ENCODE results near the gene BCKDK. TPM values are rescaled to one million over a fixed set of nuclear protein-coding genes. Genes with fewer than 3 reads are reported as not detected.

The BCKDK gene
- total RNA-seq, 1 donor from 2014 or later, result 44.9 TPM

GRCh38 chr16:31128711-31129567 lies 20.8 kb downstream of the BCKDK start:
- DNase-seq (ENCODE audit: low read depth), result no peak
- Mint-ChIP-seq H3K4me1 (ENCODE audit: low read depth, unreplicated experiment) (no peaks in the 10 kb centered on the region), H3K27ac (ENCODE audit: unreplicated experiment) (no peak overlapping the region), H3K4me3 (ENCODE audit: unreplicated experiment) (no peak overlapping the region), H3K9me3 (ENCODE audit: unreplicated experiment) (peaks cover under 1% of the 10 kb centered on the region), H3K36me3 (ENCODE audit: low read depth, unreplicated experiment) (peaks cover 19% of the 10 kb centered on the region), H3K27me3 (ENCODE audit: low read depth, unreplicated experiment) (peaks cover 1% of the 10 kb centered on the region)
- Histone ChIP-seq H2AFZ (ENCODE audit: low read depth, low read length) (no peak overlapping the region), H3K36me3 (ENCODE audit: insufficient read depth, low read length) (no peaks in the 10 kb centered on the region), H3K27ac (ENCODE audit: low read depth, low read length) (no peak overlapping the region), H3K4me1 (ENCODE audit: insufficient read depth, low read length) (peaks cover 4% of the 10 kb centered on the region), H3K9me3 (ENCODE audit: insufficient read depth, low read depth, low read length) (no peaks in the 10 kb centered on the region), H3K4me2 (ENCODE audit: low read length) (no peak overlapping the region), H3K27me3 (ENCODE audit: insufficient read depth, low read length) (no peaks in the 10 kb centered on the region), H4K20me1 (ENCODE audit: insufficient read depth, low read length) (no peaks in the 10 kb centered on the region), H3K79me2 (ENCODE audit: insufficient read depth, low read length) (no peaks in the 10 kb centered on the region), H3K9ac (ENCODE audit: low read length) (no peak overlapping the region), H3K4me3 (ENCODE audit: insufficient read depth, low read depth, low read length) (no peak overlapping the region)
- FAIRE-seq, result no peak
- TF ChIP-seq EZH2 (IDR thresholded peaks at IDR 0.05; ENCODE audit: insufficient read depth, low read length) (no peak), CTCF (IDR thresholded peaks at IDR 0.05; ENCODE audit: insufficient read depth, low read depth, low read length) (no peak)

DNA sequence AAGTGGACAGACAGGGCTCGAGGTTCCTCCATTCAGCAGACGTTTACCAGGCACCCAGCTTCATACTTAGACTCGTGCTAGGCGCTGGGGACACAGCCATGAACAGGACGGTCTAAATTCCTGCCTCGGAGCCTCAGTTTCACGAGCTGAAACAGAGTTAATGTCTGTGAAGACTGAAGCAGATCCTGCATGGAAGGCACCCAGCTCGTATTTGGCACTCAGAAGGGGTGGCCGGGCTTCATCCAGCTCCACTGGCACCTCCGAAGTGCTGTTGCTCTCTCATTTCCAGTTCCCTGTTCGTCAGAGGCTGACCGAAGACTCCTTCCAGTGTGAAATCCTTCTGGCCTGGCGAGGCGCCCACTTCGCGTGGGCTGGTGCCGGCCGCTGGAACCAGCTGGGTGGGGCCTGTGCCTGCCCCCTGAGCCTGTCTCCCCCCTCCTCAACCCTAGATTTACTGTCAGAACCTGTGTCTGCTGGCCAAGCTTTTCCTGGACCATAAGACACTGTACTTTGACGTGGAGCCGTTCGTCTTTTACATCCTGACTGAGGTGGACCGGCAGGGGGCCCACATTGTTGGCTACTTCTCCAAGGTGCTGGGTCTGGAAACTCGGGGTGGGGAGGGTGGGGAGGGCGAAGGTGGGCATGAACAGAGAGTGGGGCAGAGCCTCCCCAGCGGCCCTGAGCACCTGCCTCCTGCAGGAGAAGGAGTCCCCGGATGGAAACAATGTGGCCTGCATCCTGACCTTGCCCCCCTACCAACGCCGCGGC lies 21.6 kb downstream of the BCKDK start:
- Mint-ChIP-seq H3K36me3 (ENCODE audit: low read depth, unreplicated experiment) (peaks cover 19% of the 10 kb centered on the region), H3K27me3 (ENCODE audit: low read depth, unreplicated experiment) (peaks cover 3% of the 10 kb centered on the region), H3K27ac (ENCODE audit: unreplicated experiment) (no peak overlapping the region), H3K4me3 (ENCODE audit: unreplicated experiment) (no peak overlapping the region), H3K4me1 (ENCODE audit: low read depth, unreplicated experiment) (no peaks in the 10 kb centered on the region), H3K9me3 (ENCODE audit: unreplicated experiment) (peaks cover 2% of the 10 kb centered on the region)
- Histone ChIP-seq H3K4me3 (ENCODE audit: insufficient read depth, low read depth, low read length) (no peak overlapping the region), H3K27me3 (ENCODE audit: insufficient read depth, low read length) (no peaks in the 10 kb centered on the region), H3K79me2 (ENCODE audit: insufficient read depth, low read length) (no peaks in the 10 kb centered on the region), H3K36me3 (ENCODE audit: insufficient read depth, low read length) (no peaks in the 10 kb centered on the region), H2AFZ (ENCODE audit: low read depth, low read length) (no peak overlapping the region), H4K20me1 (ENCODE audit: insufficient read depth, low read length) (no peaks in the 10 kb centered on the region), H3K9ac (ENCODE audit: low read length) (no peak overlapping the region), H3K27ac (ENCODE audit: low read depth, low read length) (no peak overlapping the region), H3K4me2 (ENCODE audit: low read length) (no peak overlapping the region), H3K9me3 (ENCODE audit: insufficient read depth, low read depth, low read length) (no peaks in the 10 kb centered on the region), H3K4me1 (ENCODE audit: insufficient read depth, low read length) (peaks cover 12% of the 10 kb centered on the region)
- no peak for FAIRE-seq
- DNase-seq (ENCODE audit: low read depth), result peak; percentile 23
- TF ChIP-seq EZH2 (IDR thresholded peaks at IDR 0.05; ENCODE audit: insufficient read depth, low read length), result no peak
- TF ChIP-seq CTCF (IDR thresholded peaks at IDR 0.05; ENCODE audit: insufficient read depth, low read depth, low read length), result no peak

Data from astrocyte (in vitro differentiated cells and primary cell).